ENCODE measurements around the gene NME4.
"Not testable (repeated sequence)": the region's sequence is repeated elsewhere in the genome, so short reads cannot be mapped to it uniquely, and the experiment has no call there.

GRCh38 chr16:378113-378820 is 18.7 kb upstream of the NME4 start:
- not testable (repeated sequence) for TF ChIP-seq CTCF, POLR2A (IDR thresholded peaks at IDR 0.05)

All from esophagus squamous epithelium (tissue), 4 donors.